ENCODE results near the gene KLK7.

Gene KLK7

GRCh38 chr19:51010066-51010795 lies 26.5 kb upstream of the KLK7 start:
- H3K27ac ChIP-seq, result no peak overlapping the region
- no peak for TF ChIP-seq CTCF (IDR thresholded peaks at IDR 0.05)
- TF ChIP-seq ZFX (IDR thresholded peaks at IDR 0.05; ENCODE audit: borderline replicate concordance), result no peak

- TF ChIP-seq ZFX (IDR thresholded peaks at IDR 0.05; ENCODE audit: borderline replicate concordance), result no peak
- no peak for TF ChIP-seq CTCF (IDR thresholded peaks at IDR 0.05)
Measured at GRCh38 chr19:51009061-51009891, 25.6 kb upstream of the KLK7 start.

GRCh38 chr19:51007488-51007887 lies 23.8 kb upstream of the KLK7 start:
- H3K27ac ChIP-seq, result no peak overlapping the region
- no peak for TF ChIP-seq ZFX (IDR thresholded peaks at IDR 0.05; ENCODE audit: borderline replicate concordance)
- no peak for TF ChIP-seq CTCF (IDR thresholded peaks at IDR 0.05)

More at GRCh38 chr19:51009061-51009891, 25.6 kb upstream of the KLK7 start:
- H3K27ac ChIP-seq, result no peak overlapping the region

- no peak for TF ChIP-seq ZFX (IDR thresholded peaks at IDR 0.05; ENCODE audit: borderline replicate concordance)
- no peak for TF ChIP-seq CTCF (IDR thresholded peaks at IDR 0.05)
- H3K27ac ChIP-seq, result no peak overlapping the region
Measured at GRCh38 chr19:51006406-51006805, 22.7 kb upstream of the KLK7 start.

- no peak for TF ChIP-seq ZFX (IDR thresholded peaks at IDR 0.05; ENCODE audit: borderline replicate concordance)
- no peak for TF ChIP-seq CTCF (IDR thresholded peaks at IDR 0.05)
- H3K27ac ChIP-seq, result no peak overlapping the region
Measured at GRCh38 chr19:51005248-51005647, 21.5 kb upstream of the KLK7 start.

- no peak for TF ChIP-seq ZFX (IDR thresholded peaks at IDR 0.05; ENCODE audit: borderline replicate concordance)
- no peak for TF ChIP-seq CTCF (IDR thresholded peaks at IDR 0.05)
- no peak overlapping the region for H3K27ac ChIP-seq
Measured at GRCh38 chr19:51003316-51003715, 19.6 kb upstream of the KLK7 start.
